ENCODE results near the gene GLS.

- TF ChIP-seq EP300 (IDR thresholded peaks at IDR 0.05), result no peak
- no peak for TF ChIP-seq CTCF (IDR thresholded peaks at IDR 0.05)
These were observed 113.5 kb downstream of the GLS start for GRCh38 chr2:190994148-190994547.
